Endothelial cell of umbilical vein (primary cell): Measurements from ENCODE around the gene SULT2B1. TPM values are rescaled to one million over a fixed set of nuclear protein-coding genes. Genes with fewer than 3 reads are reported as not detected.

Experiments used
- BruUV-seq: library from RNA; stranded (reverse); fragments of 400-500 nt; replicated peaks from 2 replicates; lab custom pipeline; 2021; lab: Mats Ljungman, UMichigan
- CTCF ChIA-PET: fragments of 300-600, 350-600 bp; sonication (Branson Sonifier 250); formaldehyde crosslinking; loops from one replicate; lab custom pipeline; 2021; ENCODE audit warnings: antibody characterized with exemption, inconsistent platforms; lab: Charles Lee
- POLR2A ChIA-PET: fragments of 300-600, 350-600 bp; sonication (Branson Sonifier 250); formaldehyde crosslinking; loops from one replicate; lab custom pipeline; 2021; ENCODE audit warnings: antibody characterized with exemption, inconsistent platforms; lab: Charles Lee
- DNase-seq: peaks from one replicate; pipeline ENCODE4 v3.0.0-alpha.2; 2011; ENCODE audit warnings: low read depth, low spot score
- FAIRE-seq: peaks from 2 replicates; lab custom pipeline; 2011; peaks lifted over from hg19 to GRCh38; lab: Jason Lieb, UNC
- H2AFZ ChIP-seq: 2 replicates; pipeline ENCODE4 v1.6.0; 2012; ENCODE audit warnings: low read depth, low read length, control low read depth, inconsistent platforms
- H3K27ac ChIP-seq: 2 replicates; pipeline ENCODE4 v1.5.1; 2011; ENCODE audit warnings: low read depth, mild to moderate bottlenecking, control low read depth, low read length, moderate library complexity; ENCODE audit not compliant: insufficient read depth
- H3K27me3 ChIP-seq, 2 experiments: 2 replicates each; pipeline versions ENCODE4 v1.6.0 to v1.6.1; 2011; ENCODE audit warnings: low read length in 2 of 2, mixed read lengths in 1 of 2; ENCODE audit not compliant: control insufficient read depth in 2 of 2, insufficient read depth in 2 of 2
- H3K36me3 ChIP-seq, 2 experiments: 2 replicates in 1 of 2; 3 replicates in 1 of 2; pipeline ENCODE4 v1.5.1; 2011; ENCODE audit warnings: low read length in 2 of 2, mild to moderate bottlenecking in 1 of 2, moderate library complexity in 1 of 2; ENCODE audit not compliant: control insufficient read depth in 2 of 2, insufficient read depth in 2 of 2; ENCODE audit errors: extremely low read depth in 1 of 2
- H3K4me1 ChIP-seq: 3 replicates; pipeline ENCODE4 v1.5.1; 2011; ENCODE audit warnings: mild to moderate bottlenecking, low read length; ENCODE audit not compliant: control insufficient read depth, insufficient read depth; ENCODE audit errors: extremely low read depth
- H3K4me2 ChIP-seq: 2 replicates; pipeline ENCODE4 v1.6.1; 2011; ENCODE audit warnings: low read length, control low read depth, mixed read lengths; ENCODE audit not compliant: insufficient read depth
- H3K4me3 ChIP-seq, 3 experiments: fragments of 200-600 bp in 1 of 3; sonication (generic), shearing (Covaris generic) in 1 of 3; replicated peaks in 1 of 3; 2 replicates each; pipeline ENCODE4 v1.5.1; 2011 to 2016; ENCODE audit warnings: control low read depth in 3 of 3, low read length in 3 of 3, mild to moderate bottlenecking in 2 of 3, inconsistent platforms in 1 of 3, low read depth in 1 of 3, moderate library complexity in 1 of 3; ENCODE audit not compliant: insufficient read depth in 1 of 3
- H3K79me2 ChIP-seq: 2 replicates; pipeline ENCODE4 v1.6.0; 2012; ENCODE audit warnings: low read length, inconsistent platforms; ENCODE audit not compliant: control insufficient read depth, insufficient read depth
- H3K9ac ChIP-seq: replicated peaks from 2 replicates; pipeline ENCODE3; 2011; ENCODE audit warnings: low read length, control low read depth; ENCODE audit not compliant: insufficient read depth; ENCODE audit errors: extremely low read depth
- H3K9me1 ChIP-seq: replicated peaks from 3 replicates; pipeline ENCODE4 v1.6.0; 2011; ENCODE audit warnings: mild to moderate bottlenecking, low read length; ENCODE audit not compliant: control insufficient read depth, insufficient read depth; ENCODE audit errors: extremely low read depth
- H3K9me3 ChIP-seq: replicated peaks from 2 replicates; pipeline ENCODE4 v1.5.1; 2012; ENCODE audit warnings: low read length, inconsistent platforms; ENCODE audit not compliant: control insufficient read depth, insufficient read depth
- H4K20me1 ChIP-seq: replicated peaks from 2 replicates; pipeline ENCODE3; 2011; ENCODE audit warnings: mild to moderate bottlenecking, low read length; ENCODE audit not compliant: control insufficient read depth, insufficient read depth; ENCODE audit errors: extremely low read depth
- CTCF ChIP-seq, 2 donors: IDR thresholded peaks; 1 replicate in 1 of 2; 2 replicates in 1 of 2; pipeline ENCODE4 v1.5.1; 2011; ENCODE audit warnings: low read length in 2 of 2, mild to moderate bottlenecking in 2 of 2, moderate library complexity in 2 of 2, control low read depth in 1 of 2, inconsistent platforms in 1 of 2, low read depth in 1 of 2; ENCODE audit not compliant: insufficient read depth in 1 of 2; ENCODE audit errors: extremely low read depth in 1 of 2
- EZH2 ChIP-seq: IDR thresholded peaks from 2 replicates; pipeline ENCODE4 v1.6.1; 2012; ENCODE audit warnings: borderline replicate concordance, low read depth, mild to moderate bottlenecking, moderate library complexity, low read length, inconsistent platforms; ENCODE audit not compliant: severe bottlenecking
- FOS ChIP-seq: IDR thresholded peaks from 2 replicates; pipeline ENCODE4 v1.6.1; 2011; ENCODE audit warnings: mild to moderate bottlenecking, low read length, moderate library complexity, borderline replicate concordance; ENCODE audit not compliant: insufficient read depth
- GATA2 ChIP-seq: IDR thresholded peaks from 2 replicates; pipeline ENCODE4 v1.7.0; 2011; ENCODE audit warnings: low read depth, mild to moderate bottlenecking, moderate library complexity, mixed read lengths, low read length; ENCODE audit not compliant: insufficient read length, insufficient read depth
- JUN ChIP-seq: IDR thresholded peaks from 2 replicates; pipeline ENCODE4 v1.6.1; 2011; ENCODE audit warnings: borderline replicate concordance, low read depth; ENCODE audit not compliant: insufficient read length, insufficient read depth
- MAX ChIP-seq: IDR thresholded peaks from 2 replicates; pipeline ENCODE4 v1.6.1; 2011; ENCODE audit not compliant: insufficient read depth, insufficient read length
- MYC ChIP-seq: IDR thresholded peaks from one replicate; pipeline ENCODE4 v1.6.1; 2011; ENCODE audit warnings: mild to moderate bottlenecking, low read depth, low read length
- POLR2A ChIP-seq: IDR thresholded peaks from 2 replicates; pipeline ENCODE4 v1.6.1; 2012; ENCODE audit warnings: low read depth, mild to moderate bottlenecking, control low read depth, low read length
- POLR2AphosphoS5 ChIP-seq: IDR thresholded peaks from 2 replicates; pipeline ENCODE4 v1.6.1; 2012; ENCODE audit warnings: low read depth, mild to moderate bottlenecking, control low read depth, low read length, moderate library complexity; ENCODE audit not compliant: insufficient read depth
- dilution Hi-C: fragments of 300-500 bp; cut with MboI; formaldehyde crosslinking; loops from one replicate; pipeline ENCODE4 v1.15.0; 2019; ENCODE audit warnings: low sequenced_read_pairs; ENCODE audit not compliant: extremely low pct_ligation_motif_present
- intact Hi-C: fragments of 100-400 bp; cut with micrococcal nuclease; formaldehyde crosslinking; loops from one replicate; pipeline ENCODE4 v1.10.0; 2022
- polyA plus RNA-seq, 4 experiments: library from polyadenylated mRNA; depleted of rRNA in 3 of 4; stranded (reverse) in 3 of 4; unstranded in 1 of 4; fragments of >200 nt; gene quantifications; 2 replicates each; pipeline versions ENCODE4 v1.2.1 to v1.2.3, GENCODE V29; 2011 to 2012; ENCODE audit warnings: missing spikeins in 1 of 4
- total RNA-seq: library from RNA; stranded (reverse); gene quantifications from 2 replicates; pipeline ENCODE4 v1.2.3, GENCODE V29; 2021

The SULT2B1 gene
- total and polyA plus RNA-seq, 2 donors (not counting 3 experiments of a cell fraction or from before 2014, with no cell fraction given), result not detected

- no peaks in the 10 kb centered on the region for H3K27me3 ChIP-seq
- ChIA-PET CTCF (no interaction called here), POLR2A (no interaction called here)
- no peak overlapping the region for H3K27ac ChIP-seq
- no peak overlapping the region for H3K4me2 ChIP-seq
- intact Hi-C loops, result no loop called here
- no peak overlapping the region for H3K4me3 ChIP-seq
- TF ChIP-seq MYC (no peak), EZH2 (no peak), CTCF (IDR thresholded peaks at IDR 0.05; ENCODE audit: extremely low read depth in 1 of 2, insufficient read depth in 1 of 2, low read depth in 1 of 2, low read length in 2 of 2) (no peak), MAX (no peak), GATA2 (no peak), POLR2A (no peak), FOS (no peak), POLR2AphosphoS5 (no peak), JUN (no peak)
- no peak overlapping the region for H2AFZ ChIP-seq
- no TSS peak for BruUV-seq
- H3K4me1 ChIP-seq, result no peaks in the 10 kb centered on the region
- H3K9me3 ChIP-seq, result no peaks in the 10 kb centered on the region
- H3K36me3 ChIP-seq, result no peaks in the 10 kb centered on the region
- no peak overlapping the region for H3K9ac ChIP-seq
- no peaks in the 10 kb centered on the region for H3K9me1 ChIP-seq
- FAIRE-seq (no peak), DNase-seq (no peak)
- dilution Hi-C loops, result no loop called here
- no peaks in the 10 kb centered on the region for H4K20me1 ChIP-seq
- no peaks in the 10 kb centered on the region for H3K79me2 ChIP-seq
Observed at GRCh38 chr19:48603850-48604249, 51.9 kb downstream of the SULT2B1 start.
